Subcutaneous adipose tissue (tissue), 4 donors: Measurements from ENCODE around the gene SLC8B1. TPM values are rescaled to one million over a fixed set of nuclear protein-coding genes. Genes with fewer than 3 reads are reported as not detected.

Source experiments
- CTCF ChIP-seq: fragments of 450-650 bp; IDR thresholded peaks from one replicate; pipeline ENCODE4 v1.5.1; 2016; ENCODE audit warnings: low read depth, mild to moderate bottlenecking, control low read depth, antibody characterized with exemption, moderate library complexity
- total RNA-seq, 4 donors: library from RNA; depleted of rRNA; stranded (reverse); fragments of >200 nt; gene quantifications; one replicate each; pipeline ENCODE4 v1.1.0, GENCODE V29; 2016

Gene SLC8B1
- total RNA-seq, 4 donors from 2014 or later = 16.8 to 53.9 (median 39.1) TPM

GRCh38 chr12:113372371-113372770, 37.5 kb upstream of the SLC8B1 start:
- no peak for TF ChIP-seq CTCF

DNA sequence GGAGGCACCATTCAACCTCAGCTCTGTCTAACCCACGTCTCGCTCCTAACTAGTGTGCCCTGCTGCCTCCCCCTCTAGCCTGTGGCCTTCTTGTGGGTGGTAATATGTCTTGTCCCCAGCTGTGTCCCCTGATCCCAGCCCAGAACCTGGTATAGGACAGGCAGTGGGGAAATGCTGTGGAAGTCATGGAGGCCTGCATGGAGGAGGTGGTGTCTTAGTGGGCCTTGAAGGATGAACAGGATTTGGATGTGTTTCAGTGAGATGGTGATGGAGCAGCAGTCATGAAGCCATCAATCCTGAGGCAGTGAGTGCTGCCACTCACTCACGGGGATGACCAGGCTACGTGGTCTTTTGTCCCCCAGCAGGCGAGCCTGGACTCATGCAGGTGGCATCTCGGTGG, 36.9 kb upstream of the SLC8B1 start:
- no peak for TF ChIP-seq CTCF

DNA sequence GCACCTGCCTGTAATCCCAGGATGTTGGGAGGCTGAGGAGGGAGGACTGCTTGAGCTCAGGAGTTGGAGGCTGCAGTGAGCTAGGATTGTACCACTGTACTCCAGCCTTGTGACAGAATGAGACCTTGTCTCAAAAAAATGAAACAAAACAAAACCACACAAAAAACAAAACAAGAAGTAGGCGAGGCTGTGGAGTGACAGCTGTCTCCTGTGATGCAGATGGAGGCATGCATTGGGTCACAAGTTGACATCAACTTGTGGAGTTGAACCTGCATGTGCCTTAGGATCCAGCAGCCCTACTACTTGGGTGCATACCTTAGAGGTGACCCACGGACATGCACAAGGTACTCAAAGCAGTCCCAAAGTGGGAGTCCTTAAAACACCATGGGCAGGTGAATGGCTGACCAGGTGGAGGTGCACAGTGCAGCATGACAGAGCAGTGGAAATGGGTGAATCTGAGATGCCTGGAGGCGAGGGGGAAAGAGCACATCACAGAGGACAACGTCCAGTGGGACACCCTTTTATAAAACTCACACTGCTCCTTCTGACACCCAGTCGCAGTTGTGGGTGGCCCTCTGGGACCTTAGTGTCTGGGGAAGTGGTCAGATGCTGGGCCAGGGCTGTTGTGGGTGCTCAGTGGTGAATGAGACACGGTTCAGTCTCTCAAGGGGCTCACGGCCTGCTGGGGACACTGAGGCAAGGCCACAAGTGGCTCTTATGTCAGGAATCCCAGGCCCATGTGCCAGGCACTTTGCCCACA, 36.2 kb upstream of the SLC8B1 start:
- no peak for TF ChIP-seq CTCF

DNA sequence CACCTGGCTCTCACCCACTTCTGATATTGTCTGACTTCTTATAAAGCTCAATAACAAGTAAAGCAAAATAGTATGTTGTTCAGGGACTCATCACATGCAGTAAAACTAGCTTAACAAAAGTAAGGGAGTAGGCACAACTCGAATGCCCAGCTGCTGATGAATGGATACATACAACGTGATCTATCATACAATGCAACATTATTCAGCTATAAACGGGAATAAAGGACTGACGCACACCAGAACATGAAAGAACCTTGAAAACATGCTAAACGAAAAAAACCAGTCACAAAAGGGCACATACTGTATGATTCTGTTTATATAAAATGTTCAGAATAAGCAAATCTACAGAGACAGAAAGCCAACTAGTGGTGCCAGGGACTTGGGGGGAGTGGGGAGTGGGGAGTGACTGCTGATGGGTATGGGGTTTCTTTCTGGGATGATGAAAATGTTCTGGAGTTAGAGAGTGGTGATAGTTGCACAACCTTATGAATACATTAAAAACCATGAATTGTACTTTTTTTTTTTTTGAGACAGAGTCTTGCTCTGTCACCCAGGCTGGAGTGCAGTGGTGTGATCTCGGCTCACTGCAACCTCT, 34.6 kb upstream of the SLC8B1 start:
- no peak for TF ChIP-seq CTCF

DNA sequence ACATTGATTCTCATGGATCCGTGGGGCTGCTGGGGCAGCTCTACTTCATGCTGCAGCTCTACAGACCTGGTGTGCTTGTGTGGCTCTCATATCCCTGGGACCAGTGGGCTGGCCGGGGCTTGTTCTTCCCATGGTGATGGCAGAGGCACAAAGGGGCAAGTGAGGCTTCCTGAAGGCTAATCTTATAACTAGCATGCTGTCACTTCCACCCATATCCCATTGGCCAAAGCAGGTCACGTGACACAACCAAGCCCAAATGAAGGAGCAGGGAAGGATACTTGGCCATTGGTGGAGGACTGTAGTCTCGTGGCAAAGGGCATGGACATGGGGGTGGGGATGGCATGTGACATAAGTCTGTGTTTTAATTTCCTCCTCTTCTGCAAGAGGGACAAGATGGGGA, 33.4 kb upstream of the SLC8B1 start:
- TF ChIP-seq CTCF = no peak

DNA sequence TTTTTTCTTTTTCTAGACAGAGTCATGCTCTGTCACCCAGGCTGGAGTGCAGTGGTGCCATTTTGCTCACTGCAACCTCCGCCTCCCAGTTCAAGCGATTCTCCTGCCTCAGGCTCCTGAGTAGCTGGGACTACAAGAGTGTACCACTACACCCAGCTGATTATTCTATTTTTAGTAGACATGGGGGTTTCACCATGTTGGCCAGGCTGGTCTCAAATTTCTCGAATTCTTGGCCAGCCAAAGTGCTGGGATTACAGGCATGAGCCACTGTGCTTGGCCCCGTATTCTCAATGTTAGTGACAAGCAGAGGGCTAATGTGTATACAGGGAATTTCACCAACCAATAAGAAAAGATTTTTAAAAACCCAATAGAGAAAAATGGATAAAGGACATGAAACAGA, 31.9 kb upstream of the SLC8B1 start:
- TF ChIP-seq CTCF = no peak

- no peak for TF ChIP-seq CTCF
These were observed 30.9 kb upstream of the SLC8B1 start for GRCh38 chr12:113365639-113366395.
